ENCODE data around the gene CWC15.

DNA sequence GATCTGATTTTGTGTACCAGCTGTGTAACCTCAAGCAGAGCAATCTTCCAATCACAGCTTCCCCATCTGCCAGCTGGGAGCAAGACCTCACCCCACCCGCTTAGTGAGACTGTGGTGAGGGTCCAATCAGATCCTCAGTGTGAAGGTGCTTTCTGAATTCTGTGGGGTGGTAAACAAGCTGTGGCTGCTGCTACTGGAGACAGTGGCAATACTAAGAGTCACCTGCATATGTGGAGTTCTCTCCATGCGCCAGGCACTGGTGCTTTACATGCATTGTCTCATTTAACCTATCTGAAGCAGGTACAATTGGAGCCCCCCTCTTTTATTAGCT, 50.4 kb downstream of the CWC15 start:
- TF ChIP-seq SCRT2 (tag by site-specific recombination; IDR thresholded peaks at IDR 0.05) (no peak), ZNF169 (tag by site-specific recombination; IDR thresholded peaks at IDR 0.05) (no peak), ZNF426 (tag by site-specific recombination; IDR thresholded peaks at IDR 0.05) (no peak), ZBTB21 (tag by site-specific recombination; IDR thresholded peaks at IDR 0.05) (no peak), PRDM1 (tag by site-specific recombination; IDR thresholded peaks at IDR 0.05) (no peak), ZNF10 (tag by site-specific recombination; IDR thresholded peaks at IDR 0.05) (no peak), SP7 (tag by site-specific recombination; IDR thresholded peaks at IDR 0.05) (no peak), ZNF777 (tag by site-specific recombination; IDR thresholded peaks at IDR 0.05; ENCODE audit: borderline replicate concordance) (no peak), ZNF366 (tag by site-specific recombination; conservative IDR thresholded peaks at IDR 0.05) (no peak), ZBTB48 (tag by site-specific recombination; IDR thresholded peaks at IDR 0.05) (no peak), ZNF610 (tag by site-specific recombination; IDR thresholded peaks at IDR 0.05; ENCODE audit: borderline replicate concordance) (no peak)
- TF ChIP-seq, protein P1, sequence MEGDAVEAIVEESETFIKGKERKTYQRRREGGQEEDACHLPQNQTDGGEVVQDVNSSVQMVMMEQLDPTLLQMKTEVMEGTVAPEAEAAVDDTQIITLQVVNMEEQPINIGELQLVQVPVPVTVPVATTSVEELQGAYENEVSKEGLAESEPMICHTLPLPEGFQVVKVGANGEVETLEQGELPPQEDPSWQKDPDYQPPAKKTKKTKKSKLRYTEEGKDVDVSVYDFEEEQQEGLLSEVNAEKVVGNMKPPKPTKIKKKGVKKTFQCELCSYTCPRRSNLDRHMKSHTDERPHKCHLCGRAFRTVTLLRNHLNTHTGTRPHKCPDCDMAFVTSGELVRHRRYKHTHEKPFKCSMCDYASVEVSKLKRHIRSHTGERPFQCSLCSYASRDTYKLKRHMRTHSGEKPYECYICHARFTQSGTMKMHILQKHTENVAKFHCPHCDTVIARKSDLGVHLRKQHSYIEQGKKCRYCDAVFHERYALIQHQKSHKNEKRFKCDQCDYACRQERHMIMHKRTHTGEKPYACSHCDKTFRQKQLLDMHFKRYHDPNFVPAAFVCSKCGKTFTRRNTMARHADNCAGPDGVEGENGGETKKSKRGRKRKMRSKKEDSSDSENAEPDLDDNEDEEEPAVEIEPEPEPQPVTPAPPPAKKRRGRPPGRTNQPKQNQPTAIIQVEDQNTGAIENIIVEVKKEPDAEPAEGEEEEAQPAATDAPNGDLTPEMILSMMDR (tag by site-specific recombination; IDR thresholded peaks at IDR 0.05): no peak
- TF ChIP-seq, protein P2, sequence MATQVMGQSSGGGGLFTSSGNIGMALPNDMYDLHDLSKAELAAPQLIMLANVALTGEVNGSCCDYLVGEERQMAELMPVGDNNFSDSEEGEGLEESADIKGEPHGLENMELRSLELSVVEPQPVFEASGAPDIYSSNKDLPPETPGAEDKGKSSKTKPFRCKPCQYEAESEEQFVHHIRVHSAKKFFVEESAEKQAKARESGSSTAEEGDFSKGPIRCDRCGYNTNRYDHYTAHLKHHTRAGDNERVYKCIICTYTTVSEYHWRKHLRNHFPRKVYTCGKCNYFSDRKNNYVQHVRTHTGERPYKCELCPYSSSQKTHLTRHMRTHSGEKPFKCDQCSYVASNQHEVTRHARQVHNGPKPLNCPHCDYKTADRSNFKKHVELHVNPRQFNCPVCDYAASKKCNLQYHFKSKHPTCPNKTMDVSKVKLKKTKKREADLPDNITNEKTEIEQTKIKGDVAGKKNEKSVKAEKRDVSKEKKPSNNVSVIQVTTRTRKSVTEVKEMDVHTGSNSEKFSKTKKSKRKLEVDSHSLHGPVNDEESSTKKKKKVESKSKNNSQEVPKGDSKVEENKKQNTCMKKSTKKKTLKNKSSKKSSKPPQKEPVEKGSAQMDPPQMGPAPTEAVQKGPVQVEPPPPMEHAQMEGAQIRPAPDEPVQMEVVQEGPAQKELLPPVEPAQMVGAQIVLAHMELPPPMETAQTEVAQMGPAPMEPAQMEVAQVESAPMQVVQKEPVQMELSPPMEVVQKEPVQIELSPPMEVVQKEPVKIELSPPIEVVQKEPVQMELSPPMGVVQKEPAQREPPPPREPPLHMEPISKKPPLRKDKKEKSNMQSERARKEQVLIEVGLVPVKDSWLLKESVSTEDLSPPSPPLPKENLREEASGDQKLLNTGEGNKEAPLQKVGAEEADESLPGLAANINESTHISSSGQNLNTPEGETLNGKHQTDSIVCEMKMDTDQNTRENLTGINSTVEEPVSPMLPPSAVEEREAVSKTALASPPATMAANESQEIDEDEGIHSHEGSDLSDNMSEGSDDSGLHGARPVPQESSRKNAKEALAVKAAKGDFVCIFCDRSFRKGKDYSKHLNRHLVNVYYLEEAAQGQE (tag by site-specific recombination; IDR thresholded peaks at IDR 0.05): no peak

Data from HEK293 (cell line).